Esophagus squamous epithelium (tissue), 4 donors: ENCODE data around the gene ANO8.

ENCODE experiments used
- POLR2A ChIP-seq, 4 donors: fragments of 450-650 bp; IDR thresholded peaks; one replicate each; pipeline ENCODE4 v1.6.1; 2017; ENCODE audit warnings: antibody characterized with exemption in 4 of 4, mild to moderate bottlenecking in 4 of 4, moderate library complexity in 3 of 4
- TF ChIP-seq, protein P1 (sequence below), 6 experiments: fragments of 450-650 bp in 4 of 6; fragments of 200-600 bp in 2 of 6; sonication (generic) in 2 of 6; IDR thresholded peaks; one replicate each; pipeline ENCODE4 v1.5.1; 2016 to 2019; ENCODE audit warnings: antibody characterized with exemption in 6 of 6, mild to moderate bottlenecking in 4 of 6, moderate library complexity in 4 of 6

- TF ChIP-seq, protein P1, sequence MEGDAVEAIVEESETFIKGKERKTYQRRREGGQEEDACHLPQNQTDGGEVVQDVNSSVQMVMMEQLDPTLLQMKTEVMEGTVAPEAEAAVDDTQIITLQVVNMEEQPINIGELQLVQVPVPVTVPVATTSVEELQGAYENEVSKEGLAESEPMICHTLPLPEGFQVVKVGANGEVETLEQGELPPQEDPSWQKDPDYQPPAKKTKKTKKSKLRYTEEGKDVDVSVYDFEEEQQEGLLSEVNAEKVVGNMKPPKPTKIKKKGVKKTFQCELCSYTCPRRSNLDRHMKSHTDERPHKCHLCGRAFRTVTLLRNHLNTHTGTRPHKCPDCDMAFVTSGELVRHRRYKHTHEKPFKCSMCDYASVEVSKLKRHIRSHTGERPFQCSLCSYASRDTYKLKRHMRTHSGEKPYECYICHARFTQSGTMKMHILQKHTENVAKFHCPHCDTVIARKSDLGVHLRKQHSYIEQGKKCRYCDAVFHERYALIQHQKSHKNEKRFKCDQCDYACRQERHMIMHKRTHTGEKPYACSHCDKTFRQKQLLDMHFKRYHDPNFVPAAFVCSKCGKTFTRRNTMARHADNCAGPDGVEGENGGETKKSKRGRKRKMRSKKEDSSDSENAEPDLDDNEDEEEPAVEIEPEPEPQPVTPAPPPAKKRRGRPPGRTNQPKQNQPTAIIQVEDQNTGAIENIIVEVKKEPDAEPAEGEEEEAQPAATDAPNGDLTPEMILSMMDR (IDR thresholded peaks at IDR 0.05) = no peak
- TF ChIP-seq POLR2A (IDR thresholded peaks at IDR 0.05) = no peak
Observed at GRCh38 chr19:17332360-17332676, 2.3 kb downstream of the ANO8 start.
